ENCODE data around the gene PRPSAP2. TPM values are rescaled to one million over a fixed set of nuclear protein-coding genes. Genes with fewer than 3 reads are reported as not detected.

The PRPSAP2 gene
- total and polyA plus RNA-seq, 2 of the 4 experiments (the other 2 are of a cell fraction) = 22.9 to 28.1 TPM

- no peak overlapping the region for H3K9ac ChIP-seq (ENCODE audit: low read depth, low read length)
- no peak overlapping the region for H4K8ac ChIP-seq (ENCODE audit: low read depth in 2 of 2, low read length in 2 of 2)
- H3K14ac ChIP-seq (replicated peaks; ENCODE audit: low read depth, low read length) = no peak overlapping the region
- no peak overlapping the region for H3K23ac ChIP-seq (ENCODE audit: low read depth, low read length)
- no peak overlapping the region for H2AK9ac ChIP-seq (replicated peaks; ENCODE audit: low read depth, low read length, poor library complexity)
- H2BK120ac ChIP-seq (ENCODE audit: low read depth, low read length) = no peak overlapping the region
- 100% methylated on average over 3 of the region's 7 CpGs; no CpG with 5 or more reads in 1 of the 2 experiments for WGBS, 2 experiments (ENCODE audit: extremely low coverage in 2 of 2, insufficient read length in 1 of 2)
- H3K27me3 ChIP-seq (ENCODE audit: control insufficient read depth, insufficient read depth, low read length) = no peaks in the 10 kb centered on the region
- no peak overlapping the region for H4K91ac ChIP-seq (ENCODE audit: insufficient read depth, low read depth, low read length)
- in situ Hi-C loops (cut with MboI; ENCODE audit: low sequenced_read_pairs) (no loop called here), dilution Hi-C loops (cut with HindIII; ENCODE audit: low sequenced_read_pairs, unreplicated experiment) (no loop called here), intact Hi-C loops (cut with micrococcal nuclease) (no loop called here)
- no peaks in the 10 kb centered on the region for H3K9me3 ChIP-seq (ENCODE audit: control insufficient read depth, insufficient read depth, low read length)
- BruUV-seq (replicated peaks) = no TSS peak
- H3K4me3 ChIP-seq (ENCODE audit: insufficient read depth, low read depth, low read length) = no peak overlapping the region
- H4K5ac ChIP-seq (ENCODE audit: low read depth, low read length) = no peak overlapping the region
- DNase-seq (no peak), ATAC-seq (ENCODE audit: low read depth) (no peak)
- H3K9me1 ChIP-seq (ENCODE audit: insufficient read depth, low read length) = peaks cover 9% of the 10 kb centered on the region
- POLR2A ChIA-PET (ENCODE audit: unreplicated experiment) = no interaction called here
- H2BK15ac ChIP-seq (ENCODE audit: low read depth, low read length) = no peak overlapping the region
- no peak overlapping the region for H3K18ac ChIP-seq (ENCODE audit: low read depth, low read length)
- H3K4me2 ChIP-seq (ENCODE audit: low read depth, low read length) = no peak overlapping the region
- no peaks in the 10 kb centered on the region for H4K20me1 ChIP-seq (ENCODE audit: insufficient read depth, low read length)
- H2AFZ ChIP-seq (replicated peaks; ENCODE audit: low read length, poor library complexity) = peak overlapping the region; percentile 11
- peaks cover 32% of the 10 kb centered on the region for H3K36me3 ChIP-seq (ENCODE audit: control insufficient read depth, insufficient read depth, low read length)
- no peak overlapping the region for H3K4ac ChIP-seq (ENCODE audit: low read depth, low read length)
- H2AK5ac ChIP-seq (ENCODE audit: low read depth, low read length) = no peak overlapping the region
- CTCF ChIA-PET = no interaction called here
- no peak overlapping the region for H3K27ac ChIP-seq (ENCODE audit: insufficient read depth, low read length)
- no peak overlapping the region for H2BK5ac ChIP-seq (ENCODE audit: low read depth, low read length, poor library complexity, severe bottlenecking)
- no peak overlapping the region for H2BK20ac ChIP-seq (ENCODE audit: low read depth, low read length)
- TF ChIP-seq FOS (IDR thresholded peaks at IDR 0.05; ENCODE audit: low read depth, low read length) (no peak), CHD1 (IDR thresholded peaks at IDR 0.05; ENCODE audit: low read depth, low read length) (no peak), BHLHE40 (IDR thresholded peaks at IDR 0.05; ENCODE audit: low read depth, low read length) (no peak), NFE2L2 (IDR thresholded peaks at IDR 0.05; ENCODE audit: low read depth, low read length) (no peak), SMC3 (IDR thresholded peaks at IDR 0.05; ENCODE audit: low read depth, low read length) (no peak), USF2 (IDR thresholded peaks at IDR 0.05; ENCODE audit: low read depth, low read length) (no peak), MXI1 (IDR thresholded peaks at IDR 0.05; ENCODE audit: borderline replicate concordance, low read depth, low read length) (no peak), RAD21 (IDR thresholded peaks at IDR 0.05; ENCODE audit: low read length) (no peak), CTCF (conservative IDR thresholded peaks at IDR 0.05; ENCODE audit: low read depth, low read length) (no peak), ELK1 (IDR thresholded peaks at IDR 0.05; ENCODE audit: borderline replicate concordance, low read depth, low read length) (no peak), POLR2A (IDR thresholded peaks at IDR 0.05; ENCODE audit: low read depth, low read length) (no peak), MAZ (IDR thresholded peaks at IDR 0.05; ENCODE audit: borderline replicate concordance, low read depth, low read length) (no peak), MAFK (IDR thresholded peaks at IDR 0.05; ENCODE audit: low read depth, low read length) (no peak), CEBPB (IDR thresholded peaks at IDR 0.05; ENCODE audit: low read depth, low read length) (no peak), RFX5 (IDR thresholded peaks at IDR 0.05; ENCODE audit: low read depth, low read length) (no peak), RCOR1 (IDR thresholded peaks at IDR 0.05; ENCODE audit: insufficient replicate concordance, low read length) (no peak)
- H3K4me1 ChIP-seq (ENCODE audit: control insufficient read depth, insufficient read depth, low read length) = peaks cover 11% of the 10 kb centered on the region
- peaks cover 12 to 24% of the 10 kb centered on the region in 2 experiments for H3K79me1 ChIP-seq (ENCODE audit: low read depth in 1 of 2, low read length in 2 of 2)
- no peak overlapping the region for H3K56ac ChIP-seq (ENCODE audit: extremely low read depth, insufficient read depth, low read length)
Observed at GRCh38 chr17:18971801-18972200, 113.9 kb downstream of the PRPSAP2 start.
